Islet precursor cell (in vitro differentiated cells): ENCODE data around the gene FOXJ3.

Experiments
- DNase-seq: peaks from one replicate; pipeline ENCODE4 v3.0.0-alpha.2; 2018

FOXJ3 gene

GRCh38 chr1:42183210-42183956 lies 151.7 kb downstream of the FOXJ3 start:
- no peak for DNase-seq

- DNase-seq: no peak
Observed at GRCh38 chr1:42181687-42182086, 153.3 kb downstream of the FOXJ3 start.

GRCh38 chr1:42179900-42180329 lies 155.1 kb downstream of the FOXJ3 start:
- DNase-seq: no peak

- no peak for DNase-seq
Observed at GRCh38 chr1:42179275-42179674, 155.8 kb downstream of the FOXJ3 start.

GRCh38 chr1:42178249-42178648 lies 156.8 kb downstream of the FOXJ3 start:
- peak; percentile 77 for DNase-seq

- peak; percentile 83 for DNase-seq
Observed at GRCh38 chr1:42177541-42177981, 157.5 kb downstream of the FOXJ3 start.

GRCh38 chr1:42176902-42177519 lies 158.0 kb downstream of the FOXJ3 start:
- peak; percentile 70 for DNase-seq

GRCh38 chr1:42175314-42176054 lies 159.6 kb downstream of the FOXJ3 start:
- peak; percentile 47 for DNase-seq

GRCh38 chr1:42173961-42174735 lies 160.9 kb downstream of the FOXJ3 start:
- no peak for DNase-seq

- peak; percentile 84 for DNase-seq
Observed at GRCh38 chr1:42173155-42173933, 161.7 kb downstream of the FOXJ3 start.

- DNase-seq: peak; percentile 51
Observed at GRCh38 chr1:42172381-42173133, 162.5 kb downstream of the FOXJ3 start.

GRCh38 chr1:42171679-42172266 lies 163.3 kb downstream of the FOXJ3 start:
- peak; percentile 49 for DNase-seq

GRCh38 chr1:42170779-42171621 lies 164.0 kb downstream of the FOXJ3 start:
- peak; percentile 67 for DNase-seq

GRCh38 chr1:42168763-42169162 lies 166.3 kb downstream of the FOXJ3 start:
- no peak for DNase-seq

- DNase-seq: no peak
Observed at GRCh38 chr1:42168391-42168670, 166.7 kb downstream of the FOXJ3 start.

- DNase-seq: peak; percentile 69
Observed at GRCh38 chr1:42167611-42168390, 167.2 kb downstream of the FOXJ3 start.

- peak; percentile 93 for DNase-seq
Observed at GRCh38 chr1:42165511-42166210, 169.4 kb downstream of the FOXJ3 start.

GRCh38 chr1:42164551-42165420 lies 170.2 kb downstream of the FOXJ3 start, which contains the start of gene GUCA2A:
Gene GUCA2A, minus strand, starts transcription at chr1:42164745. Its CDS starts 33 bp downstream, at chr1:42164712.
- peak; percentile 51 for DNase-seq
